K562 (cell line): Measurements from ENCODE around the gene NRSN2. TPM values are rescaled to one million over a fixed set of nuclear protein-coding genes. Genes with fewer than 3 reads are reported as not detected.

Experiments
- ARNT ChIP-seq, 2 experiments: fragments of 450-650 bp; IDR thresholded peaks; 2 replicates each; pipeline ENCODE4 v1.6.1; 2016; ENCODE audit warnings: mild to moderate bottlenecking in 1 of 2
- ATF1 ChIP-seq, 2 experiments: fragments of 450-650 bp in 1 of 2; IDR thresholded peaks; 2 replicates each; pipeline ENCODE4 v1.6.1; 2016; ENCODE audit warnings: missing compliant biosample characterization in 1 of 2, missing genetic modification characterization in 1 of 2
- DNMT1 ChIP-seq: fragments of 450-650 bp; IDR thresholded peaks from 2 replicates; pipeline ENCODE4 v1.6.1; 2016; ENCODE audit warnings: antibody characterized with exemption, mild to moderate bottlenecking
- EGR1 ChIP-seq: fragments of 450-650 bp; conservative IDR thresholded peaks from 2 replicates; pipeline ENCODE4 v1.6.1; 2017; ENCODE audit warnings: mild to moderate bottlenecking
- FOXM1 ChIP-seq, 2 experiments: fragments of 450-650 bp in 1 of 2; sonication (generic) in 1 of 2; formaldehyde crosslinking in 1 of 2; IDR thresholded peaks; 2 replicates each; pipeline versions ENCODE4 v1.6.1 to v1.9.0; 2017 to 2022; ENCODE audit warnings: low read depth in 2 of 2, mild to moderate bottlenecking in 2 of 2, missing genetic modification reagents in 1 of 2, moderate library complexity in 1 of 2
- HNRNPUL1 ChIP-seq: fragments of 200-400 bp; formaldehyde crosslinking; IDR thresholded peaks from 2 replicates; pipeline ENCODE4 v1.6.1; 2017; ENCODE audit warnings: low read length
- ILK ChIP-seq: fragments of 450-650 bp; IDR thresholded peaks from 2 replicates; pipeline ENCODE4 v1.6.1; 2016; ENCODE audit warnings: missing genetic modification characterization, low read depth, mild to moderate bottlenecking, missing compliant biosample characterization, moderate library complexity, borderline replicate concordance
- L3MBTL2 ChIP-seq: fragments of 450-650 bp; IDR thresholded peaks from 2 replicates; pipeline ENCODE4 v1.6.1; 2016; ENCODE audit warnings: mild to moderate bottlenecking, moderate library complexity
- MIER1 ChIP-seq: fragments of 450-650 bp; IDR thresholded peaks from 2 replicates; pipeline ENCODE4 v1.6.1; 2016; ENCODE audit warnings: antibody characterized with exemption, mild to moderate bottlenecking, low read depth
- MTA3 ChIP-seq: fragments of 450-650 bp; formaldehyde crosslinking; IDR thresholded peaks from 2 replicates; pipeline ENCODE4 v1.6.1; 2017; ENCODE audit warnings: mild to moderate bottlenecking, borderline replicate concordance
- NCOA6 ChIP-seq: fragments of 450-650 bp; IDR thresholded peaks from 2 replicates; pipeline ENCODE4 v1.6.1; 2017; ENCODE audit warnings: mild to moderate bottlenecking
- NFXL1 ChIP-seq: fragments of 450-650 bp; formaldehyde crosslinking; IDR thresholded peaks from 2 replicates; pipeline ENCODE4 v1.4.0; 2021; ENCODE audit warnings: mild to moderate bottlenecking
- POLR2B ChIP-seq: fragments of 450-650 bp; IDR thresholded peaks from 2 replicates; pipeline ENCODE4 v1.6.1; 2018; ENCODE audit warnings: low read depth; ENCODE audit not compliant: partially characterized antibody
- POU5F1 ChIP-seq: fragments of 150-350 bp; IDR thresholded peaks from 2 replicates; pipeline ENCODE4 v1.6.1; 2014; ENCODE audit warnings: borderline replicate concordance, low read length, low read depth, mild to moderate bottlenecking; ENCODE audit not compliant: partially characterized antibody
- SIN3A ChIP-seq, 2 experiments: fragments of 150-350 bp in 1 of 2; IDR thresholded peaks; 2 replicates each; pipeline ENCODE4 v1.6.1; 2011 to 2016; ENCODE audit warnings: borderline replicate concordance in 2 of 2, low read depth in 2 of 2, low read length in 2 of 2, mild to moderate bottlenecking in 2 of 2, moderate library complexity in 2 of 2; ENCODE audit not compliant: control insufficient read depth in 1 of 2
- SMARCA4 ChIP-seq: fragments of 450-650 bp; IDR thresholded peaks from 2 replicates; pipeline ENCODE4 v1.6.1; 2016
- TAF1 ChIP-seq: IDR thresholded peaks from 2 replicates; pipeline ENCODE4 v1.6.1; 2011; ENCODE audit warnings: mild to moderate bottlenecking, low read length, moderate library complexity; ENCODE audit not compliant: insufficient read depth, control insufficient read depth, severe bottlenecking; ENCODE audit errors: extremely low read depth
- ZNF174 ChIP-seq: fragments of 250-450 bp; sonication (Bioruptor Pico); IDR thresholded peaks from 2 replicates; pipeline ENCODE4 v1.4.0; 2020; ENCODE audit warnings: mild to moderate bottlenecking
- ZNF717 ChIP-seq: fragments of 250-450 bp; sonication (Bioruptor Pico); IDR thresholded peaks from 2 replicates; pipeline ENCODE4 v1.5.0; 2021
- polyA plus RNA-seq, 8 experiments: library from polyadenylated mRNA; depleted of rRNA in 4 of 8; stranded (reverse) in 5 of 8; unstranded in 3 of 8; fragments of >200 nt; fragmentation: Nextera tagmentation in 2 of 8; fragmentation: Illumina TruSeq in 1 of 8; extraction: Ambion mirVana in 2 of 8; extraction: Trizol in 1 of 8; gene quantifications; 2 replicates each; pipeline versions ENCODE4 v1.2.1 to v1.2.3, GENCODE V29; 2011 to 2014; ENCODE audit warnings: inconsistent platforms in 1 of 8, missing spikeins in 1 of 8
- total RNA-seq, 7 experiments: library from RNA; depleted of rRNA in 6 of 7; stranded (reverse); fragments of >200 nt in 6 of 7; fragmentation: Illumina TruSeq in 2 of 7; extraction: Trizol in 2 of 7; gene quantifications; 2 replicates each; pipeline versions ENCODE4 v1.2.1 to v1.2.3, GENCODE V29; 2011 to 2021; ENCODE audit warnings: low replicate concordance in 1 of 7
- TF ChIP-seq, protein P1 (sequence below): fragments of 450-650 bp; IDR thresholded peaks from 2 replicates; pipeline ENCODE4 v1.7.0; 2016; ENCODE audit warnings: borderline replicate concordance
- TF ChIP-seq, protein P2 (sequence below): fragments of 450-650 bp; IDR thresholded peaks from one replicate; pipeline ENCODE4 v1.6.1; 2018; ENCODE audit warnings: mild to moderate bottlenecking, moderate library complexity; ENCODE audit not compliant: partially characterized antibody
- TF ChIP-seq, protein P3 (sequence below): sonication (generic); formaldehyde crosslinking; IDR thresholded peaks from 2 replicates; pipeline ENCODE4 v1.8.0; 2022; ENCODE audit warnings: missing genetic modification reagents, mild to moderate bottlenecking, moderate library complexity, borderline replicate concordance
- TF ChIP-seq, protein P4 (sequence below), 2 experiments: fragments of 250-450 bp in 1 of 2; fragments of 450-650 bp in 1 of 2; sonication (Bioruptor Pico) in 1 of 2; IDR thresholded peaks; 2 replicates each; pipeline versions ENCODE4 v1.6.1 to v1.8.0; 2016 to 2021; ENCODE audit warnings: mild to moderate bottlenecking in 2 of 2, moderate library complexity in 2 of 2, missing compliant biosample characterization in 1 of 2, missing genetic modification characterization in 1 of 2

Gene NRSN2
- total and polyA plus RNA-seq, 9 of the 15 experiments (the other 6 are each of a cell fraction or from before 2014, with no cell fraction given), result 7.5 to 29.7 (median 11.1) TPM

DNA sequence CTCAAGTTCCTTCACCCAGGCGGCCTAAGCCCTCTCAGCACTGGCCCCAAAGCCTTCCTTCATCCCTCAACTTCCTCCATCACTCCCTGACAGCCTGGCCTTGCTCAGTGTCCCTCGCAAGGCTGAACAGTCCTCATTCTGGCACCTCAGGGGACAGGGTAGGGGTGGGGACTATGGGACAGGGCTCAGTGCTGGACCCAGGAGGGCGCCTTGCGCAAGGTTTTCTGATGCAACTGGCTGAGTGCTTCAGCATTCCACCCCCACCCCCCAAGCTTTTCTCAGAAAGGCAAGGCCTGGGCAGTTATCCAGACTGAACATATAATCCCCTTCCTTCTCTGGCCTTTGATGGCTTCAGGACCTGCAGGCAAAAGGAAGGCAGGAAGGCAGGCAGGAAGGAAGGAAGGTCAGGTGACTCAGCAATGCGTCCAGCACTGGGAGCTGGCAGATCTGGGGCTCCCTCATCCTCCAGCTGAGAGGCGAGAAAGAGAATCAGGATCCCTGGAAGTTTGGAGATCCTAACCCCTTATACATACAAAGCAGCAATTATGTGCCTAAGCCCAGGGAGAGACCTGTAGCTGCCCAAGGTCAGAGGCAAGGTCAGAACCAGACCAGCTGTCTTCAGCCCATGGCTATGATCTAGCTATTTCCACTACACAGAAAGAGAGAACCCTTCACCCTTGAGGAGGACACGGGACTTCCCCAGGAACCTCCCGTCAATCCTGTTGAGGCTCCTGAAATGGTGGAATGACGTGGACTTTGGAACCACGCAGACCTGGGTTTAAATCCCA, 25.0 kb downstream of the NRSN2 start (continued):
- no peak for TF ChIP-seq DNMT1
- peak; percentile 39 for TF ChIP-seq FOXM1 (IDR thresholded peaks at IDR 0.05; ENCODE audit: low read depth)
- no peak for TF ChIP-seq FOXM1 (CRISPR knock-in tag; IDR thresholded peaks at IDR 0.05; ENCODE audit: low read depth)
- TF ChIP-seq POLR2B, result peak; percentile 68
- TF ChIP-seq, protein P1, sequence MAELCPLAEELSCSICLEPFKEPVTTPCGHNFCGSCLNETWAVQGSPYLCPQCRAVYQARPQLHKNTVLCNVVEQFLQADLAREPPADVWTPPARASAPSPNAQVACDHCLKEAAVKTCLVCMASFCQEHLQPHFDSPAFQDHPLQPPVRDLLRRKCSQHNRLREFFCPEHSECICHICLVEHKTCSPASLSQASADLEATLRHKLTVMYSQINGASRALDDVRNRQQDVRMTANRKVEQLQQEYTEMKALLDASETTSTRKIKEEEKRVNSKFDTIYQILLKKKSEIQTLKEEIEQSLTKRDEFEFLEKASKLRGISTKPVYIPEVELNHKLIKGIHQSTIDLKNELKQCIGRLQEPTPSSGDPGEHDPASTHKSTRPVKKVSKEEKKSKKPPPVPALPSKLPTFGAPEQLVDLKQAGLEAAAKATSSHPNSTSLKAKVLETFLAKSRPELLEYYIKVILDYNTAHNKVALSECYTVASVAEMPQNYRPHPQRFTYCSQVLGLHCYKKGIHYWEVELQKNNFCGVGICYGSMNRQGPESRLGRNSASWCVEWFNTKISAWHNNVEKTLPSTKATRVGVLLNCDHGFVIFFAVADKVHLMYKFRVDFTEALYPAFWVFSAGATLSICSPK, result no peak
- TF ChIP-seq MIER1, result no peak
- no peak for TF ChIP-seq ZNF717 (CRISPR knock-in tag)
- peak; percentile 59 to 84; a peak in 3 of 4 replicates for TF ChIP-seq ARNT (IDR thresholded peaks at IDR 0.05)
- no peak for TF ChIP-seq ZNF174 (CRISPR knock-in tag)
- TF ChIP-seq, protein P2, sequence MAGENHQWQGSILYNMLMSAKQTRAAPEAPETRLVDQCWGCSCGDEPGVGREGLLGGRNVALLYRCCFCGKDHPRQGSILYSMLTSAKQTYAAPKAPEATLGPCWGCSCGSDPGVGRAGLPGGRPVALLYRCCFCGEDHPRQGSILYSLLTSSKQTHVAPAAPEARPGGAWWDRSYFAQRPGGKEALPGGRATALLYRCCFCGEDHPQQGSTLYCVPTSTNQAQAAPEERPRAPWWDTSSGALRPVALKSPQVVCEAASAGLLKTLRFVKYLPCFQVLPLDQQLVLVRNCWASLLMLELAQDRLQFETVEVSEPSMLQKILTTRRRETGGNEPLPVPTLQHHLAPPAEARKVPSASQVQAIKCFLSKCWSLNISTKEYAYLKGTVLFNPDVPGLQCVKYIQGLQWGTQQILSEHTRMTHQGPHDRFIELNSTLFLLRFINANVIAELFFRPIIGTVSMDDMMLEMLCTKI, result no peak
- no peak for TF ChIP-seq POU5F1
- no peak for TF ChIP-seq NCOA6
- no peak for TF ChIP-seq NFXL1 (CRISPR knock-in tag)
- no peak for TF ChIP-seq ILK (tag)
- TF ChIP-seq, protein P3, sequence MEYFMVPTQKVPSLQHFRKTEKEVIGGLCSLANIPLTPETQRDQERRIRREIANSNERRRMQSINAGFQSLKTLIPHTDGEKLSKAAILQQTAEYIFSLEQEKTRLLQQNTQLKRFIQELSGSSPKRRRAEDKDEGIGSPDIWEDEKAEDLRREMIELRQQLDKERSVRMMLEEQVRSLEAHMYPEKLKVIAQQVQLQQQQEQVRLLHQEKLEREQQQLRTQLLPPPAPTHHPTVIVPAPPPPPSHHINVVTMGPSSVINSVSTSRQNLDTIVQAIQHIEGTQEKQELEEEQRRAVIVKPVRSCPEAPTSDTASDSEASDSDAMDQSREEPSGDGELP, result peak; percentile 94
- peak; percentile 93 for TF ChIP-seq MTA3
- TF ChIP-seq TAF1, result no peak
- TF ChIP-seq, protein P4, sequence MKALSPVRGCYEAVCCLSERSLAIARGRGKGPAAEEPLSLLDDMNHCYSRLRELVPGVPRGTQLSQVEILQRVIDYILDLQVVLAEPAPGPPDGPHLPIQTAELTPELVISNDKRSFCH (CRISPR knock-in tag; IDR thresholded peaks at IDR 0.05), result no peak
- TF ChIP-seq, protein P4 (tag; IDR thresholded peaks at IDR 0.05), result no peak
- TF ChIP-seq SIN3A (IDR thresholded peaks at IDR 0.05; ENCODE audit: borderline replicate concordance in 2 of 2, control insufficient read depth in 1 of 2, low read depth in 2 of 2, low read length in 2 of 2), result no peak; a peak in 1 of 4 replicates
- peak; percentile 81 for TF ChIP-seq SMARCA4
- no peak for TF ChIP-seq HNRNPUL1
- TF ChIP-seq EGR1, result 0 out of 2 replicates have a peak, but pooled peaks have one; percentile 38
- peak; percentile 85 for TF ChIP-seq L3MBTL2
- TF ChIP-seq ATF1 (CRISPR knock-in tag; IDR thresholded peaks at IDR 0.05), result no peak
- TF ChIP-seq ATF1 (tag; IDR thresholded peaks at IDR 0.05), result peak; percentile 45; the same call in 1 of the 2 replicates
